ENCODE measurements around the gene SH3PXD2A. TPM values are rescaled to one million over a fixed set of nuclear protein-coding genes. Genes with fewer than 3 reads are reported as not detected.

Gene SH3PXD2A
- total RNA-seq, 2 experiments from 2014 or later: 10.2 to 10.9 TPM

- no peaks in the 10 kb centered on the region for H3K4me1 Mint-ChIP-seq
- no peak overlapping the region for H3K4me3 Mint-ChIP-seq
- peaks cover 3% of the 10 kb centered on the region for H3K36me3 Mint-ChIP-seq
- no peaks in the 10 kb centered on the region for H3K27me3 Mint-ChIP-seq
- DNase-seq: no peak
- H3K27ac Mint-ChIP-seq: no peak overlapping the region
- no peaks in the 10 kb centered on the region for H3K9me3 Mint-ChIP-seq
These were observed 19.1 kb downstream of the SH3PXD2A start for GRCh38 chr10:103836273-103836672.

DNA sequence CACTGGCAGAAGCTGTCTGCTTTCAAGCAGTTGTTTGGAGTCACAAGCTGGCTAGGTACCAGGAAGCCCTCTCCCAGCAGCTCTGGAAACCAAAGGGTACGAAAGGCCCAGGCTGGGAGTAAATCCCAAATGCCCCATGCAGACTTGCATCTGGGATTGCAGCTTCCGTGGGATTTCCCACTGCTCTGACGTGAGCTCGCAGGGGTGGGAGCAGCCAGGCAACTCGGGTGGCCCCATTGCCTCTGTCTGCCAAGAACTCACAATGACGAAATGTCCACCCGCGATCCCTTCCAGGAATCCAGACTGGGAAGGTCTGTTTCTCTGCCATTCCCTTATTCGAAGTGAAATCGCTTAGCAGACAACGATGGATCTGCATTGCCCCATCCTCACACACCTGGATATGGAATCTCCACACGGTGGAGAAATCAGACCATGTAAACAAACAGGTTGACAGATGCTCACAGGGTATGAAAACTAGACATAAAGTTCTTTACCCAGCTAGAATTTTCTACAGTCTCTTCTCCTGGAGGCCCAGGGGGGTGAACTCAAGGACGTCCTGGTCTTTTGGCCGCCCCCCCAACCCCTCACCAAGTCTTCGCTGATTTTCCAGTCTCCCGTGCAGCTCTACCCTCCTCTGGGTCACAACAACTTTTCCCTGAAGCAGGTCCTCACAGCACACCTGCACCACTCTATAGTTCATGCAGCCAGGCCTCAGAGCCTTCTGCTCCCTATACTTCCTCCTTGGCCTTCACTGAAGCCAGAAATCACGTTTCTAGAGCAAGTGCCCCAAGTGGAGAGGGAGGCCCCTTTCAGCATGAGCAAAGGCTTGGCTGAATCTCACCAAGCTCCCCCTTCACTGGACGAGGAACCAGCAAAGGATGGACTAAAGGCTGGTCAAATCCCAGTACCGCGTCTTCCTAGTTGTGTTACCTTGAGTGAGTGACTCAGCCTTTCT is 20.0 kb downstream of the SH3PXD2A start:
- H3K4me1 Mint-ChIP-seq: no peaks in the 10 kb centered on the region
- no peaks in the 10 kb centered on the region for H3K9me3 Mint-ChIP-seq
- no peak for DNase-seq
- no peak overlapping the region for H3K27ac Mint-ChIP-seq
- no peak overlapping the region for H3K4me3 Mint-ChIP-seq
- no peaks in the 10 kb centered on the region for H3K27me3 Mint-ChIP-seq
- peaks cover 3% of the 10 kb centered on the region for H3K36me3 Mint-ChIP-seq

- H3K27me3 Mint-ChIP-seq: no peaks in the 10 kb centered on the region
- no peak overlapping the region for H3K27ac Mint-ChIP-seq
- H3K36me3 Mint-ChIP-seq: peaks cover 3% of the 10 kb centered on the region
- H3K4me1 Mint-ChIP-seq: no peaks in the 10 kb centered on the region
- H3K9me3 Mint-ChIP-seq: no peaks in the 10 kb centered on the region
- no peak overlapping the region for H3K4me3 Mint-ChIP-seq
- DNase-seq: no peak
These were observed 20.8 kb downstream of the SH3PXD2A start for GRCh38 chr10:103834436-103835095.

DNA sequence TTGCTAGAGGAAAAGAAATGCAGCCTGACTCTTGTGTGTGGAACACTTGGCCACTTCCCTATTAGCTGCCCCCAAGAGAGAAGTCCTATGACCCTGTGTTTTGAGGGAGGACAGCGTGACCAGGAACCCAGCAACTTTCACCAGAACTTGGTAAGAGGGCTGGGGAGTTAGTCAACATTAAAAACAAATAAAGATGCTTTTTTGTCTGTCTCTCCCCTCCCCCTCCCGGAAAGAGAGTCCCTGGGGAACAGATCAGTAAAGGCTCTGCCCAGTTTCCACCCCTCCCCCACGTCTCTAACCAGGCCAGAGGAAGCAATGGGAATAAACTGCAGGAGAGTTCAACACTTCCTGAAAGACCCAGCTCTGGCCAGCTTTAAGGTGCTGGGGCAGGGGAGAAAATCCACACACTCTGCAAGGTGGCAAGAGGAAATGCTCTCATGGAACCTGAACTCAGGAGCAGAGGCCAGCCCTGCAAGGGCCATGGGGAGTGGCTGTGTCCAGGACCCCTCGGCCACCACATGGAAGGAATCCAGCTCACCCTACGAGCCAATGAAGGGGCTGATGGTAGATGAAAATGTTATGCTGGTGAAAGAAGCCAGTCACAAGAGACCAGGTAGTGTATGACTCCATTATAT is 21.5 kb downstream of the SH3PXD2A start:
- DNase-seq: no peak
- peaks cover 3% of the 10 kb centered on the region for H3K36me3 Mint-ChIP-seq
- H3K27me3 Mint-ChIP-seq: no peaks in the 10 kb centered on the region

GRCh38 chr10:103832806-103833205 is 22.6 kb downstream of the SH3PXD2A start:
- H3K9me3 Mint-ChIP-seq: no peaks in the 10 kb centered on the region
- no peak overlapping the region for H3K4me3 Mint-ChIP-seq
- no peaks in the 10 kb centered on the region for H3K27me3 Mint-ChIP-seq
- H3K27ac Mint-ChIP-seq: no peak overlapping the region
- H3K4me1 Mint-ChIP-seq: no peaks in the 10 kb centered on the region
- no peak for DNase-seq
- peaks cover 3% of the 10 kb centered on the region for H3K36me3 Mint-ChIP-seq

More for the DNA sequence above, 21.5 kb downstream of the SH3PXD2A start:
- no peaks in the 10 kb centered on the region for H3K4me1 Mint-ChIP-seq
- no peak overlapping the region for H3K27ac Mint-ChIP-seq
- H3K4me3 Mint-ChIP-seq: no peak overlapping the region
- no peaks in the 10 kb centered on the region for H3K9me3 Mint-ChIP-seq

DNA sequence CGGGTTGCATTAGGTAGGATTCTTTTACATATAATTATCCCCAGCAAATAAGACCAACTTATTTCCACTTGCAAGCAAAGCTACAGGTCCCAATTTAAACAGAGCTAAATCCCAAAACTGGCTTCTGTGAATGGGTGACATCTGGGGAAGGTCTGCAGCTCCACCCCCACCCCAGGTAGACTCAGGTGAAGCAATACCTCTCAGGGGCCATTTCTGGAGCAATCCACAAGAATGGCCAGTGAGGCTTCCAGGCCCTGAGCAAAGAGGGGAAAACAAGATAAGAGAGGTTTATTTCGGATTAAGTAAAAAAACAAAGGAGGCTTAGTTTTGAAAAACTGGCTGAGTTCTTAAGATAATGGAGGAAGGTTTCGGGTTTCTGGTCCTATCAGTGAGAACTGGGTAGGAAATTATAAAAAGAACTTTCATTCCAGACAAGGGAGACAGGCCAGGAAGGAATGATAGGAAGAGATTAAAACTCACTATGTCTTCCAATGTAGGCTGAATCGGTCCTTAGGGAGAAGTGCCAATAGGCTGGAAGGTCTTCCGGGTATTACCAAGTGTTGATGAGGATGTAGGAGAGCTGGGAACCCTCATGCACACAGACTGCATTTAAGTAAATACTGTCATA is 25.4 kb downstream of the SH3PXD2A start:
- Mint-ChIP-seq H3K27me3 (no peaks in the 10 kb centered on the region), H3K4me1 (no peaks in the 10 kb centered on the region), H3K9me3 (no peaks in the 10 kb centered on the region), H3K36me3 (peaks cover 3% of the 10 kb centered on the region), H3K4me3 (no peak overlapping the region), H3K27ac (no peak overlapping the region)
- no peak for DNase-seq

- Mint-ChIP-seq H3K36me3 (peaks cover 3% of the 10 kb centered on the region), H3K27ac (no peak overlapping the region), H3K4me3 (no peak overlapping the region), H3K27me3 (peaks cover 4% of the 10 kb centered on the region), H3K9me3 (no peaks in the 10 kb centered on the region), H3K4me1 (no peaks in the 10 kb centered on the region)
- no peak for DNase-seq
These were observed 26.1 kb downstream of the SH3PXD2A start for GRCh38 chr10:103829278-103829677.

GRCh38 chr10:103828587-103829197 is 26.7 kb downstream of the SH3PXD2A start:
- Mint-ChIP-seq H3K9me3 (no peaks in the 10 kb centered on the region), H3K4me3 (no peak overlapping the region), H3K27ac (no peak overlapping the region), H3K4me1 (no peaks in the 10 kb centered on the region), H3K36me3 (peaks cover 3% of the 10 kb centered on the region), H3K27me3 (peaks cover 4% of the 10 kb centered on the region)
- DNase-seq: no peak

DNA sequence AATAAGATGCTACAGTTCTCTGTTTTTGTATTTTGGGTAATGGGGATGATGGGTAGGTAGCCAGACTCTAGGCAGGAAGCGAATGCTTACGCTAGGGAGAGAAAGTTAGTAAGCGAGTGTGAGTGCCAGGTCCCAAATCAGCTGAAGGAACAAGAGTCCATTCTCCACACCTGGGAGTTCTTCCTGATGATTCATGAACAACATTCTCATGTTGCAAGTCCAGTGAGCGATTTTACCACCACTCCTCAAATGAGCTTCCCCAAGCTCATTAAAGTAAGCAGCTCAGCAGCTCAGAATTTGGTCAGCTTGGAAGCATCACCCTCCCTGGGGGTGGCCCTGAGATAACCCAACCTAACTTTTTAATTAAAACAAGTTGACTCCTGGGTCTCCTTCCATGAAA is 27.3 kb downstream of the SH3PXD2A start:
- H3K27me3 Mint-ChIP-seq: peaks cover 4% of the 10 kb centered on the region
- H3K4me1 Mint-ChIP-seq: no peaks in the 10 kb centered on the region
- no peak for DNase-seq
- H3K27ac Mint-ChIP-seq: no peak overlapping the region
- H3K9me3 Mint-ChIP-seq: no peaks in the 10 kb centered on the region
- no peak overlapping the region for H3K4me3 Mint-ChIP-seq
- H3K36me3 Mint-ChIP-seq: peaks cover 3% of the 10 kb centered on the region

- Mint-ChIP-seq H3K36me3 (peaks cover 2% of the 10 kb centered on the region), H3K4me1 (no peaks in the 10 kb centered on the region), H3K27ac (no peak overlapping the region), H3K4me3 (no peak overlapping the region), H3K9me3 (no peaks in the 10 kb centered on the region), H3K27me3 (peaks cover 4% of the 10 kb centered on the region)
- DNase-seq: no peak
These were observed 28.5 kb downstream of the SH3PXD2A start for GRCh38 chr10:103826885-103827284.

GRCh38 chr10:103824281-103824680 is 31.1 kb downstream of the SH3PXD2A start:
- Mint-ChIP-seq H3K27ac (no peak overlapping the region), H3K36me3 (no peaks in the 10 kb centered on the region), H3K4me3 (no peak overlapping the region), H3K27me3 (peaks cover 8% of the 10 kb centered on the region), H3K9me3 (no peaks in the 10 kb centered on the region), H3K4me1 (no peaks in the 10 kb centered on the region)
- DNase-seq: no peak

- H3K9me3 Mint-ChIP-seq: no peaks in the 10 kb centered on the region
- H3K27me3 Mint-ChIP-seq: peaks cover 8% of the 10 kb centered on the region
- H3K4me3 Mint-ChIP-seq: no peak overlapping the region
- no peak overlapping the region for H3K27ac Mint-ChIP-seq
- DNase-seq: no peak
- no peaks in the 10 kb centered on the region for H3K36me3 Mint-ChIP-seq
- no peaks in the 10 kb centered on the region for H3K4me1 Mint-ChIP-seq
These were observed 31.6 kb downstream of the SH3PXD2A start for GRCh38 chr10:103823706-103824272.

GRCh38 chr10:103822800-103823199 is 32.6 kb downstream of the SH3PXD2A start:
- H3K4me1 Mint-ChIP-seq: no peaks in the 10 kb centered on the region
- DNase-seq: no peak
- no peaks in the 10 kb centered on the region for H3K9me3 Mint-ChIP-seq
- H3K27ac Mint-ChIP-seq: no peak overlapping the region
- no peak overlapping the region for H3K4me3 Mint-ChIP-seq
- peaks cover 8% of the 10 kb centered on the region for H3K27me3 Mint-ChIP-seq
- H3K36me3 Mint-ChIP-seq: no peaks in the 10 kb centered on the region

DNA sequence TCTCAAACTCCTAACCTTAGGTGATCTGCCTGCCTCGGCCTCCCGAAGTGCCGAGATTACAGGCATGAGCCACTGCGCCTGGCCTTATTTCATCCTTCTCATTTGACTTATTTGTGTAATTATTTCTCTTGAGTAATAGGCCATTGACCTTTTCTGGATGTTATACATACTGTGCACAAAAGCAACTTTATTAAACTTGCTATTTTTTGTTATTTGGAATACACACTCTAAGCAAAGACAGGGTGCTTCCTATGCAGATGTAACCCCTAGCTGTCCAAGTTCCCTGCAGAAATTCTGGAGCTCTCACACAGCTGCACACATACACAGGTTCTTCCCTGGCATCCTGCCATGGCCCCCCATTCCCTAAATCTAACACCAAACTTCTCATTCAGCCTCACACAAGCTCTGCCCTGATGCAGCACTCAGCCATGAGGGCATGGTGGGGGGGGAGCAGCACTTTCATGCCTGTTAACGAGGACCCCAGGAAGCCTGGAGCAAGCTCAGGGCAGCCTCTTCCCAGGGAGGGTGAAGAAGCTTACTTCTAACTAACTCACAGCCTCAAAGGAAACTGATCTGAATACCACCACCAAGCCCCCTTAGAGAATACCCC is 33.2 kb downstream of the SH3PXD2A start:
- Mint-ChIP-seq H3K4me1 (no peaks in the 10 kb centered on the region), H3K4me3 (no peak overlapping the region), H3K9me3 (no peaks in the 10 kb centered on the region), H3K36me3 (no peaks in the 10 kb centered on the region), H3K27me3 (peaks cover 8% of the 10 kb centered on the region), H3K27ac (no peak overlapping the region)
- no peak for DNase-seq
